ENCODE measurements around the gene PID1.

Gene PID1

DNA sequence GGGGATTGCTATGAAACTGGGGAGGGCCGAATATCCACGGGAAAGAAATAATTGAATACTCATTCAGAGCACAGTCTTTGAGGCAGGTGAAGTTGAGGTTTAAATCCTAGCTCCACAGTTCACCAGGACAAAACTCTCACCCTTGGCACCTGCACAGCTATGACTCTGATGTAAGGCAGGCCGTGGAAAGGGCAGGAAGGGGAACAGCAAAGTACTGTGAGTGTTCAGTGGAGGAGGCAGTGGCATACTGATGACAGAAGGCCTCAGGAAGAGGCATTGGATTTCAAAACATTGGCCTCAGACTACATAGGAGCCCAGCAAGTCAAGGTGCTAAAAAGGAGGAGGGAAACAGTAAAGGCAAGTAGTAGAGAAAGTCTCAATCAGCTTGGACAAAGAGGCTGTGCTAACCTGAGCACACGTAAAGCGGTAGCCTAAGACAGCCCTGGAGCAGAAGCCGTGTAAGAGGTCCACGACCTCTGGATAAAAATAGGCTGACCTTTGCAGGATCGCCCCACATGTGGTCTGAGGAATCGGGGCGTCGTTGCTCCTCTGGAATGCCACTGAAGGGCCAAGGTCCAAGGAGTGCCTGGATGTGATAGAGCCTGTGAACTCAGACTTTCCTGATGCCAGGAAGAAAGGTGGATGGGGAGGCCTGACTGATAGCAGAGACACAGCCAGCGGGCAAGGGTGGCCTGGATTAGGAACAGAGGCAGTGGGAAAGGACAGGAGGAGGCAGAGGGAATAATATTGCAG, 243.6 kb downstream of the PID1 start:
- TF ChIP-seq ZNF274 (IDR thresholded peaks at IDR 0.05; ENCODE audit: low read depth, low read length): no peak
- H3K4me3 ChIP-seq (ENCODE audit: low read length): no peak overlapping the region

DNA sequence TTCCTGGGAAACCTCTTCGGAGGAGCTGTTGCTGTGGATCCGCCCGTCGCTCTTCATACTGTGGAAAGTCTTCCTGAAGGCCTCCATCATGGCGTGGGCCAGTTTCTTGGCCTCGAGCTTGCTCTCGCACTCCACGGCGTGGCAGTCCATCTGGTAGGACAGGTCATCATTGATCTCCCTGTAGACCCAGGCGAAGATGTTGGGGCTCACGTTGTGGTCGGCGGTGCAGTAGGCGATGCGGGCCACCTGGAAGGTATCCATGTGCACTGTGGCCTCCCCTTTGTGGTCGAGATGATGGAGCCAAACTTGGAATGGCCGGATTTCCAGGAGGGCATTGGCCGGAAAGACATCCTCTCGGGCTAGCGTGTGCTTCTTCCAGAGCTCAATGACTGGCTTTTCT, 245.4 kb downstream of the PID1 start:
- TF ChIP-seq ZNF274 (IDR thresholded peaks at IDR 0.05; ENCODE audit: low read depth, low read length): no peak
- H3K4me3 ChIP-seq (ENCODE audit: low read length): no peak overlapping the region

DNA sequence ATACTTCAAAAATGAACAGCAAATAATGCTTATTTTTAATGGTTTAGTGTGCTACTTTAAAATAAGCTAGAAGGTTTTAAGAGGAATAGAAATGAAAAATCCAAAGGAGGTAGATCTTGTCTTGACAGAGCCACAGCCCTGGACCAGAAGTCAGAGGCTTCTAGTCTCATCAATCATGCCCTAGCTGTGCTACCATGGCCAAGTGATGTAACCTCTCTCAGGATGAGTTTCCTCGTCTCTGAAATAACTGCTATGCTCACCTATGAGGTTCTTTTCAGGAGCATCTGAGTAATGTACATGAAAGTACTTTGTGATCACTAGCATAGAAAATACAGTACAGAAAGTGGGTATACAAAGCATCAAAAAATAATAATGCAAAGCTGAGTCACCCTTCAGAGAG, 248.4 kb downstream of the PID1 start:
- H3K4me3 ChIP-seq (ENCODE audit: low read length): no peak overlapping the region
- TF ChIP-seq ZNF274 (IDR thresholded peaks at IDR 0.05; ENCODE audit: low read depth, low read length): no peak

DNA sequence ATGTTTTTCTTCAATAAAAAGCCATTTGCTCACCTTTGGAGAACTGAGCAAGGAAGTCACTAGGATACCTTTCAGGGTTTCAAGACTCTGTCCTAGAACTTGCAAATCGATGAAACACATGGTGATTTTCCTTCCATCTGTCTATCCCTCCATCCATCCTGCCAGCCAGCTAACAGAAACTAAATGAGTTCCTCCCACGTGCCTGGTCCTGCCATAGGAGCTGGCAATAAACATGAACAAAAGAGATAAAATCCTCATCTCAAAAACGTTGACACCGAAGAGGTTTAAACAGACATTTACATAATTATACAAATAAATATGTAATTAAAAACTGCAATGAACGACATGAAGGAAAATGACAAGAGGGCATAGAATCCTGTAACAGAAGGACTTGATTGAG, 249.0 kb downstream of the PID1 start:
- H3K4me3 ChIP-seq (ENCODE audit: low read length): no peak overlapping the region
- no peak for TF ChIP-seq ZNF274 (IDR thresholded peaks at IDR 0.05; ENCODE audit: low read depth, low read length)

DNA sequence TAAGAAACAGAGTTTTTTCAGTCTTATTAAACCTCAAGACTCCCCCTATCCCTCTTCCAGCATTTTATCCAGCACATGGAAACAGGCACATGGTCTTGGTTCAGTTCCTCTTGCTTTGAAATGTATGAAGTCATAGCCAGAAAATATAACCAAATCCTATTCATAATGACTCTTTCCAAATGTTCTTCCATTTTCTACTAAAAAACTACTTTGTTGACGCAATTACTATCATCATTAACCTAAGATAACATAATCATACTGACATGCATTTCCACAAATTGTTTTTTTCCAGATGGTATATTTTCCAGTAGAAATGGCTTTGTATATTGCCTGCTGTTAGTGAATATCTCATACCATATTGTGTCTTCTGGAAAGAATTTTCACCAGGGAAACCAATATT, 261.3 kb downstream of the PID1 start:
- H3K4me3 ChIP-seq (ENCODE audit: low read length): no peak overlapping the region
- TF ChIP-seq ZNF274 (IDR thresholded peaks at IDR 0.05; ENCODE audit: low read depth, low read length): no peak

DNA sequence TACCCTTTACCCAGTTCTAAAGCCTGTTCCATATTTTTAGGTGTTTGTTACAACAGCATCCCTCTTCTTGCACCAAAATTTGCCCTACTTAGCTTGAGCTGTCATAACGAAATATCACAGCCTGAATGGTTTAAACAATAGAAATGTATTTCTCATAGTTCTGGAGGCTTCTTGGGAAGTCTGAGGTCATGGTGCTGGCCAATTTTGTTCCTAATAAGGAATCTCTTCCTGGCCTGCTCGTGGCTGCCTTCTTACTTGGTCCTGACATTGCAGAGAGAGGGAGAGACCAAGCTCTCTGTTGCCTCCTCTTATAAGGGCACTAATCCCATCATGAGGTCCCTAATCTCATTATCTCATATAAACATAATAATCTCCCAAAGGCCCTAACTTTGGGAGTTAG, 267.8 kb downstream of the PID1 start:
- H3K4me3 ChIP-seq (ENCODE audit: low read length): no peak overlapping the region
- TF ChIP-seq ZNF274 (IDR thresholded peaks at IDR 0.05; ENCODE audit: low read depth, low read length): no peak

DNA sequence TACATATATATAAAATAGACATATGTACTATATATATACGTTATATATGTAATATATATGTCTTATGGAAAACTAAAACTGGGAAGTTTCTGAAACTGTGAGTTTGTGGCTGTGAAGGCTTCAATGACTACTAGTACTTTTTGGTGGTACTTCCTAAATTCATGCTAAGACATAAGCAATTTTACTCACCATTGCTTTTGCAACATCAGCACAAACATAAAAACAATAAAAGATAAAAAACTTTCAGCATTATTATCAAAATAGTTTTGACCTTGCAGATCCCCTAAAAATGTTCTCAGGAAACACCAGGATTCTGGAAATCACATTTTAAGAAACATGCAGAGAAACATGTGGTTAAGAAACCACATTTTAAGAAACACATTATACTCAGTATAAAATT, 269.9 kb downstream of the PID1 start:
- no peak overlapping the region for H3K4me3 ChIP-seq (ENCODE audit: low read length)
- TF ChIP-seq ZNF274 (IDR thresholded peaks at IDR 0.05; ENCODE audit: low read depth, low read length): no peak

DNA sequence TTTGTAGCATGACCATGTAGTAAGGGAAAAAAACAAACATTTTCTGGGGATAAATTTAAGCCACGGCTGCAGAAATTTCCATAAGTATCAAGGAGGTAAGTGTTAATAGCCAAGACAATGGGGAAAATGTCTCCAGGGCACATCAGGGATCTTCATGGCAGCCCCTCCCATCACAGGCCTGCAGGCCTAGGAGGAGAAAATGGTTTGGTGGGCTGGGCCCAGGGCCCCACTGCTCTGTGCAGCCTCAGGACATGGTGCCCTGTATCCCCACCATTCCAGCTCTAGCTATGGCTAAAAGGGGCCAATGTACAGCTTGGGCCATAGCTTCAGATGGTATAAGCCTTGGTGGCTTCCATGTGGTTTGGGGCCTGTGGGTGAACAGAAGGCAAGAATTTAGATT, 271.8 kb downstream of the PID1 start:
- TF ChIP-seq ZNF274 (IDR thresholded peaks at IDR 0.05; ENCODE audit: low read depth, low read length): no peak
- no peak overlapping the region for H3K4me3 ChIP-seq (ENCODE audit: low read length)

DNA sequence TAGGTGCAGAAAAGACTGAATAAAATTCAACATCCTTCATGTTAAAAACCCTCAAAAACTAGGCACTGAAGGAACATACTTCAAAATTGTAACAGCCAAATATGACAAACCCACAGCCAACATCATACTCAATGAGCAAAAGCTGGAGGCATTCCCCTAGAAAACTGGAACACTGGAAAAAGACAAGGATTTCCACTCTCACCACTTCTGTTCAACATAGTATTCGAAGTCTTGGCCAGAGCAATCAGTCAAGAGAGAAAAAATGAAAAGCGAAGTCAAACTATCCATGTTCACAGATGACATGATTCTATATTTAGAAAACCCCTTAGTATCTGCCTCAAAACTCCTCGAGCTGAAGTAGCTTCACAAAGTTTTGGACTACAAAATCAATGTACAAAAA, 282.3 kb downstream of the PID1 start:
- TF ChIP-seq ZNF274 (IDR thresholded peaks at IDR 0.05; ENCODE audit: low read depth, low read length): no peak

DNA sequence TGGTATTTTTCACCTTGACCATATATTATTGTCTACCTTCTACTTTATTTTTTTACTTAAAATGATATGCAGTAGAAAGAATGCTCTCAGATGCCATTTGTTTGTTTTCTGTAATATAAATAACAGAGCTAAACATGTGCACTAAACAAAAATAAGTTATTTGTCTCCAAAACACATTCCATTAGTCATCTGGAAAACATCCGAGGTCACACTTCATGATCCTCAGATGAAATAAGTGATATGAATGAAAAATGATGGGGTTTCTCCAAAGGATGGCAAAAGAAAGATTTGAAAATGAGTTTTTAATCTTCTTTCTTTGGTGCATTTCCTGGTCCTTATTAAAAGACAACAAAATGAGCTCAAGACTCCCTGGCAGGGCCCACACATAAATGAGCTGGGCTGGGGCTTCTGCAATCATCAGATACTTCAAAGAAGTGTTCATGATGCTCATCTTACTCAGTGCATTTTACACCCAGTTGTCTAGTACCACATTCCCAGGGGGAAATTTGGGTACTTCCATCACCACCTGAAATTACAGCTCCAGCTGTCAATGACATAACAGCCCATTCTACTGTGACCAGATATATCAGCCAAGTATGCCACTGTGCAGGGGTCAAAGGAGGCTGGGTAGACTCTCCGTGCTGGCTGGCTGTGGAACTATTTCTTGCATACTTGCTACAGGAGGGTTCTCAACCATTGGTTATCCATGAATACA, 283.5 kb downstream of the PID1 start:
- no peak for TF ChIP-seq ZNF274 (IDR thresholded peaks at IDR 0.05; ENCODE audit: low read depth, low read length)
- H3K4me3 ChIP-seq (ENCODE audit: low read length): no peak overlapping the region

More for the DNA sequence above, 282.3 kb downstream of the PID1 start:
- no peak overlapping the region for H3K4me3 ChIP-seq (ENCODE audit: low read length)

DNA sequence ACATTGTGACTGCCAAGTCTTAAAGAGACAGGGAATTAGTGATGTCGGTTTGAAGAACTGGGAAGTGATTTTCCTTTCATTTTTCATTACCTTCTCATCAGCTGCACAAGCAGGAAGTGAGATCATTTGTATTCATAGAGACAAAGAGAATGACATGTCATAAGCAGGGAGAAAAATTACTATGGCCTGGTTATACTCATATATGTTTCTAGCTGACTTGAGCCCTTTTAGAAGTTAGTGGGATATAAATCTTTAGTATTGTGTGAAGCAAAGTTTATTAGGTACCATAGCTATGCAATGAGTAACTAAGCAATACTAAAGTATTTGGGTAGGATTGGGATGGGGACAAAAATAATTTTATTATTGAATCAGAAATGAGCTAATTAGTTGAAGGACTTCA, 284.1 kb downstream of the PID1 start:
- H3K4me3 ChIP-seq (ENCODE audit: low read length): no peak overlapping the region
- no peak for TF ChIP-seq ZNF274 (IDR thresholded peaks at IDR 0.05; ENCODE audit: low read depth, low read length)

DNA sequence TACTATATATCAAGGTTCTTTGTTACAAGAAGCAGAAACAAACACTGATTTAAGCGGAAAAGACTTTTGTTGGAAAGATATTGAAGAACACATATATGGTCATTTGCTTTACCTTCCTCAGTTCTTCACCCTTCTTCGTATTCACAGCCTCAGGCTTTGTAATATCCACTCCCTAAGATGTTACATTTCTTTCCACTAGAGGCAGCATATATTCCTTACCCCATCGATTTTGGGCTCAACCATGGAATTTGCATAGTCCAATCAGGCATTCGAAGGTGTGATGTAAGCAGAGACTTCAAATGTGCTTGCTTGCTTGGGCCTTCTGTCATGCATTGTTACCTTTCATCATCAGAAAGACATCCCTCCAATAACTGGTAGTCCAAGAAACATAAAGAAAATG, 287.4 kb downstream of the PID1 start:
- TF ChIP-seq ZNF274 (IDR thresholded peaks at IDR 0.05; ENCODE audit: low read depth, low read length): no peak

DNA sequence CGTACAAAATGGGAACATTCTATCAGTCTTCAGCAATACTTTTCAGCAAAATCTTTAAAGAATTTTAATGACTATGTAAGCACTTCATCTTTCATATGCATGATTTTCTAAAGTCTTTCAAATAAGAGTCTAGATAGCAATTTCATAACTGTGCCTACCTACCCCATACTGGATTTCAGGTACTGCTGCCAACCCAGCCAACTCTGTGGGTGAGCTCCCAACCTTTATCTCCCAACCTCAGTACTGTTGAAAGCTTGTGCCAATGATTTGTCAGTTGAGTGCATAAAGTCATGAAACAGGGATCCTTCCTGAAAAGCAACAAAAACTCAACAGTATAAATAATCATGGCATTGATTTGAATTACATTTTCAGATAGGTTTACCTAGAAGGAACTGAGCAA, 296.9 kb downstream of the PID1 start:
- H3K4me3 ChIP-seq (ENCODE audit: low read length): no peak overlapping the region
- no peak for TF ChIP-seq ZNF274 (IDR thresholded peaks at IDR 0.05; ENCODE audit: low read depth, low read length)

More for the DNA sequence above, 287.4 kb downstream of the PID1 start:
- no peak overlapping the region for H3K4me3 ChIP-seq (ENCODE audit: low read length)

Measured in GM08714 (cell line).